Liver (tissue), 9 donors: ENCODE results near the gene PPP1R9A. TPM values are rescaled to one million over a fixed set of nuclear protein-coding genes. Genes with fewer than 3 reads are reported as not detected.

Source experiments
- DNase-seq: peaks from one replicate; pipeline ENCODE4 v3.0.0-alpha.2; 2017; ENCODE audit warnings: low spot score
- H3K27ac ChIP-seq, 2 donors: one replicate each; pipeline ENCODE4 v1.7.0; 2013; ENCODE audit warnings: inconsistent platforms in 2 of 2, low read length in 2 of 2, control low read depth in 1 of 2, low read depth in 1 of 2, mild to moderate bottlenecking in 1 of 2
- H3K27me3 ChIP-seq, 4 donors: one replicate each; pipeline versions ENCODE4 v1.6.1 to v1.7.0; 2013; ENCODE audit warnings: low read length in 3 of 4, inconsistent platforms in 1 of 4, mild to moderate bottlenecking in 1 of 4, moderate library complexity in 1 of 4; ENCODE audit not compliant: control insufficient read depth in 4 of 4, insufficient read depth in 4 of 4
- H3K36me3 ChIP-seq, 4 donors: one replicate each; pipeline versions ENCODE4 v1.6.1 to v1.7.0; 2013; ENCODE audit warnings: low read length in 3 of 4, mild to moderate bottlenecking in 3 of 4, low read depth in 1 of 4, moderate library complexity in 1 of 4; ENCODE audit not compliant: control insufficient read depth in 4 of 4, insufficient read depth in 3 of 4
- H3K4me1 ChIP-seq, 4 donors: one replicate each; pipeline versions ENCODE4 v1.6.1 to v1.7.0; 2013; ENCODE audit warnings: low read length in 3 of 4, mild to moderate bottlenecking in 3 of 4, moderate library complexity in 1 of 4; ENCODE audit not compliant: control insufficient read depth in 4 of 4, insufficient read depth in 4 of 4
- H3K4me3 ChIP-seq, 3 donors: one replicate each; pipeline versions ENCODE4 v1.6.1 to v1.7.0; 2013; ENCODE audit warnings: low read length in 3 of 3, control low read depth in 1 of 3, low read depth in 1 of 3, mild to moderate bottlenecking in 1 of 3
- H3K9ac ChIP-seq, 2 donors: one replicate each; pipeline ENCODE4 v1.7.0; 2013; ENCODE audit warnings: low read length in 2 of 2, mild to moderate bottlenecking in 2 of 2, moderate library complexity in 2 of 2, control low read depth in 1 of 2, low read depth in 1 of 2
- H3K9me3 ChIP-seq, 4 donors: one replicate each; pipeline versions ENCODE4 v1.6.1 to v1.7.0; 2013; ENCODE audit warnings: low read length in 3 of 4; ENCODE audit not compliant: control insufficient read depth in 4 of 4
- EGR1 ChIP-seq, 2 donors: IDR thresholded peaks; 2 replicates each; pipeline ENCODE4 v1.6.1; 2016 to 2018; ENCODE audit warnings: antibody characterized with exemption in 2 of 2, low read depth in 2 of 2
- FOXA1 ChIP-seq: IDR thresholded peaks from 2 replicates; pipeline ENCODE4 v1.6.1; 2016; ENCODE audit warnings: antibody characterized with exemption
- FOXA2 ChIP-seq: IDR thresholded peaks from 2 replicates; pipeline ENCODE4 v1.6.1; 2016; ENCODE audit warnings: antibody characterized with exemption
- GABPA ChIP-seq, 2 donors: IDR thresholded peaks in 1 of 2; conservative IDR thresholded peaks in 1 of 2; 2 replicates each; pipeline ENCODE4 v1.6.1; 2016; ENCODE audit warnings: antibody characterized with exemption in 2 of 2, mild to moderate bottlenecking in 1 of 2, moderate library complexity in 1 of 2
- HNF4A ChIP-seq, 2 donors: conservative IDR thresholded peaks; 2 replicates each; pipeline ENCODE4 v1.6.1; 2016; ENCODE audit warnings: antibody characterized with exemption in 2 of 2, mild to moderate bottlenecking in 2 of 2
- HNF4G ChIP-seq: IDR thresholded peaks from 2 replicates; pipeline ENCODE4 v1.6.1; 2016; ENCODE audit warnings: antibody characterized with exemption
- JUND ChIP-seq, 2 donors: IDR thresholded peaks; 2 replicates each; pipeline ENCODE4 v1.6.1; 2016; ENCODE audit warnings: antibody characterized with exemption in 2 of 2
- MAX ChIP-seq: IDR thresholded peaks from 2 replicates; pipeline ENCODE4 v1.6.1; 2016; ENCODE audit warnings: antibody characterized with exemption
- NR2F2 ChIP-seq: IDR thresholded peaks from 2 replicates; pipeline ENCODE4 v1.6.1; 2016; ENCODE audit warnings: antibody characterized with exemption
- RAD21 ChIP-seq, 2 donors: IDR thresholded peaks; 2 replicates each; pipeline ENCODE4 v1.6.1; 2016; ENCODE audit warnings: antibody characterized with exemption in 2 of 2, mild to moderate bottlenecking in 2 of 2
- SP1 ChIP-seq: IDR thresholded peaks from 2 replicates; pipeline ENCODE4 v1.6.1; 2018; ENCODE audit warnings: antibody characterized with exemption, mild to moderate bottlenecking
- YY1 ChIP-seq: IDR thresholded peaks from 2 replicates; pipeline ENCODE4 v1.6.1; 2016; ENCODE audit warnings: antibody characterized with exemption, mild to moderate bottlenecking
- WGBS: extraction: QIAGEN DNeasy Blood & Tissue Kit; methylation state at CpG from one replicate; pipeline ENCODE4 v1.1.7; 2013; 5-methylcytosine and 5-hydroxymethylcytosine counted together
- polyA plus RNA-seq, 2 donors: library from polyadenylated mRNA; stranded (reverse) in 1 of 2; unstranded in 1 of 2; fragments of 200-250 nt in 1 of 2; fragments of >200 nt in 1 of 2; fragmentation: Nextera tagmentation in 1 of 2; extraction: Ambion mirVana in 1 of 2; gene quantifications; one replicate each; pipeline versions ENCODE4 v1.2.1 to v1.2.3, GENCODE V29; 2013 to 2015
- total RNA-seq, 2 donors: library from RNA; depleted of rRNA; stranded (reverse); fragments of >200 nt; gene quantifications; one replicate each; pipeline ENCODE4 v1.2.3, GENCODE V29; 2014
- TF ChIP-seq, protein P1 (sequence below): IDR thresholded peaks from 2 replicates; pipeline ENCODE4 v1.6.1; 2016; ENCODE audit warnings: antibody characterized with exemption
- TF ChIP-seq, protein P2 (sequence below): fragments of 150-350 bp; IDR thresholded peaks from 2 replicates; pipeline ENCODE4 v1.5.1; 2017; ENCODE audit warnings: improper control_type of control experiment, low read depth, low read length; ENCODE audit not compliant: missing input control
- TF ChIP-seq, protein P3 (sequence below): IDR thresholded peaks from 2 replicates; pipeline ENCODE4 v1.6.1; 2016; ENCODE audit warnings: antibody characterized with exemption
- TF ChIP-seq, protein P4 (sequence below): IDR thresholded peaks from 2 replicates; pipeline ENCODE4 v1.6.1; 2016; ENCODE audit warnings: antibody characterized with exemption, mild to moderate bottlenecking
- donor health status: healthy.
- donor health status: healthy.
- donor health status: healthy.
- donor health status: healthy.
- donor health status: healthy.

PPP1R9A gene
- total and polyA plus RNA-seq, 4 donors, result 0.17 to 5.4 (median 2.7) TPM

GRCh38 chr7:95132500-95132899 lies 225.1 kb downstream of the PPP1R9A start:
- no peak for DNase-seq
- TF ChIP-seq SP1 (no peak), RAD21 (IDR thresholded peaks at IDR 0.05) (no peak), FOXA1 (no peak), MAX (no peak), HNF4A (conservative IDR thresholded peaks at IDR 0.05) (no peak), YY1 (no peak), FOXA2 (no peak), NR2F2 (no peak), HNF4G (no peak), EGR1 (IDR thresholded peaks at IDR 0.05; ENCODE audit: low read depth in 2 of 2) (no peak), JUND (IDR thresholded peaks at IDR 0.05) (no peak), GABPA (IDR thresholded peaks at IDR 0.05 in 1 of 2, conservative IDR thresholded peaks at IDR 0.05 in 1 of 2) (no peak)
- TF ChIP-seq, protein P1, sequence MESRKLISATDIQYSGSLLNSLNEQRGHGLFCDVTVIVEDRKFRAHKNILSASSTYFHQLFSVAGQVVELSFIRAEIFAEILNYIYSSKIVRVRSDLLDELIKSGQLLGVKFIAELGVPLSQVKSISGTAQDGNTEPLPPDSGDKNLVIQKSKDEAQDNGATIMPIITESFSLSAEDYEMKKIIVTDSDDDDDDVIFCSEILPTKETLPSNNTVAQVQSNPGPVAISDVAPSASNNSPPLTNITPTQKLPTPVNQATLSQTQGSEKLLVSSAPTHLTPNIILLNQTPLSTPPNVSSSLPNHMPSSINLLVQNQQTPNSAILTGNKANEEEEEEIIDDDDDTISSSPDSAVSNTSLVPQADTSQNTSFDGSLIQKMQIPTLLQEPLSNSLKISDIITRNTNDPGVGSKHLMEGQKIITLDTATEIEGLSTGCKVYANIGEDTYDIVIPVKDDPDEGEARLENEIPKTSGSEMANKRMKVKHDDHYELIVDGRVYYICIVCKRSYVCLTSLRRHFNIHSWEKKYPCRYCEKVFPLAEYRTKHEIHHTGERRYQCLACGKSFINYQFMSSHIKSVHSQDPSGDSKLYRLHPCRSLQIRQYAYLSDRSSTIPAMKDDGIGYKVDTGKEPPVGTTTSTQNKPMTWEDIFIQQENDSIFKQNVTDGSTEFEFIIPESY, result no peak
- TF ChIP-seq, protein P2, sequence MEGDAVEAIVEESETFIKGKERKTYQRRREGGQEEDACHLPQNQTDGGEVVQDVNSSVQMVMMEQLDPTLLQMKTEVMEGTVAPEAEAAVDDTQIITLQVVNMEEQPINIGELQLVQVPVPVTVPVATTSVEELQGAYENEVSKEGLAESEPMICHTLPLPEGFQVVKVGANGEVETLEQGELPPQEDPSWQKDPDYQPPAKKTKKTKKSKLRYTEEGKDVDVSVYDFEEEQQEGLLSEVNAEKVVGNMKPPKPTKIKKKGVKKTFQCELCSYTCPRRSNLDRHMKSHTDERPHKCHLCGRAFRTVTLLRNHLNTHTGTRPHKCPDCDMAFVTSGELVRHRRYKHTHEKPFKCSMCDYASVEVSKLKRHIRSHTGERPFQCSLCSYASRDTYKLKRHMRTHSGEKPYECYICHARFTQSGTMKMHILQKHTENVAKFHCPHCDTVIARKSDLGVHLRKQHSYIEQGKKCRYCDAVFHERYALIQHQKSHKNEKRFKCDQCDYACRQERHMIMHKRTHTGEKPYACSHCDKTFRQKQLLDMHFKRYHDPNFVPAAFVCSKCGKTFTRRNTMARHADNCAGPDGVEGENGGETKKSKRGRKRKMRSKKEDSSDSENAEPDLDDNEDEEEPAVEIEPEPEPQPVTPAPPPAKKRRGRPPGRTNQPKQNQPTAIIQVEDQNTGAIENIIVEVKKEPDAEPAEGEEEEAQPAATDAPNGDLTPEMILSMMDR, result no peak
- TF ChIP-seq, protein P3, sequence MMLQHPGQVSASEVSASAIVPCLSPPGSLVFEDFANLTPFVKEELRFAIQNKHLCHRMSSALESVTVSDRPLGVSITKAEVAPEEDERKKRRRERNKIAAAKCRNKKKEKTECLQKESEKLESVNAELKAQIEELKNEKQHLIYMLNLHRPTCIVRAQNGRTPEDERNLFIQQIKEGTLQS, result no peak
- TF ChIP-seq, protein P4, sequence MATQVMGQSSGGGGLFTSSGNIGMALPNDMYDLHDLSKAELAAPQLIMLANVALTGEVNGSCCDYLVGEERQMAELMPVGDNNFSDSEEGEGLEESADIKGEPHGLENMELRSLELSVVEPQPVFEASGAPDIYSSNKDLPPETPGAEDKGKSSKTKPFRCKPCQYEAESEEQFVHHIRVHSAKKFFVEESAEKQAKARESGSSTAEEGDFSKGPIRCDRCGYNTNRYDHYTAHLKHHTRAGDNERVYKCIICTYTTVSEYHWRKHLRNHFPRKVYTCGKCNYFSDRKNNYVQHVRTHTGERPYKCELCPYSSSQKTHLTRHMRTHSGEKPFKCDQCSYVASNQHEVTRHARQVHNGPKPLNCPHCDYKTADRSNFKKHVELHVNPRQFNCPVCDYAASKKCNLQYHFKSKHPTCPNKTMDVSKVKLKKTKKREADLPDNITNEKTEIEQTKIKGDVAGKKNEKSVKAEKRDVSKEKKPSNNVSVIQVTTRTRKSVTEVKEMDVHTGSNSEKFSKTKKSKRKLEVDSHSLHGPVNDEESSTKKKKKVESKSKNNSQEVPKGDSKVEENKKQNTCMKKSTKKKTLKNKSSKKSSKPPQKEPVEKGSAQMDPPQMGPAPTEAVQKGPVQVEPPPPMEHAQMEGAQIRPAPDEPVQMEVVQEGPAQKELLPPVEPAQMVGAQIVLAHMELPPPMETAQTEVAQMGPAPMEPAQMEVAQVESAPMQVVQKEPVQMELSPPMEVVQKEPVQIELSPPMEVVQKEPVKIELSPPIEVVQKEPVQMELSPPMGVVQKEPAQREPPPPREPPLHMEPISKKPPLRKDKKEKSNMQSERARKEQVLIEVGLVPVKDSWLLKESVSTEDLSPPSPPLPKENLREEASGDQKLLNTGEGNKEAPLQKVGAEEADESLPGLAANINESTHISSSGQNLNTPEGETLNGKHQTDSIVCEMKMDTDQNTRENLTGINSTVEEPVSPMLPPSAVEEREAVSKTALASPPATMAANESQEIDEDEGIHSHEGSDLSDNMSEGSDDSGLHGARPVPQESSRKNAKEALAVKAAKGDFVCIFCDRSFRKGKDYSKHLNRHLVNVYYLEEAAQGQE, result no peak
- 92% methylated on average over 11 of the region's 11 CpGs for WGBS
- H3K4me1 ChIP-seq, result no peaks in the 10 kb centered on the region
- no peak overlapping the region for H3K4me3 ChIP-seq
- H3K27ac ChIP-seq, result no peak overlapping the region
- no peaks in the 10 kb centered on the region for H3K36me3 ChIP-seq
- H3K9ac ChIP-seq, result no peak overlapping the region
- H3K27me3 ChIP-seq, result no peaks in the 10 kb centered on the region
- no peaks in the 10 kb centered on the region for H3K9me3 ChIP-seq

- 95% methylated on average over 1 of the region's 1 CpG for WGBS
- no peak overlapping the region for H3K9ac ChIP-seq
- H3K9me3 ChIP-seq, result no peaks in the 10 kb centered on the region
- no peak overlapping the region for H3K27ac ChIP-seq
- H3K36me3 ChIP-seq, result no peaks in the 10 kb centered on the region
- H3K27me3 ChIP-seq, result no peaks in the 10 kb centered on the region
- no peak overlapping the region for H3K4me3 ChIP-seq
- no peaks in the 10 kb centered on the region for H3K4me1 ChIP-seq
- DNase-seq, result no peak
- TF ChIP-seq EGR1 (IDR thresholded peaks at IDR 0.05; ENCODE audit: low read depth in 2 of 2) (no peak), SP1 (no peak), HNF4G (no peak), JUND (IDR thresholded peaks at IDR 0.05) (no peak), YY1 (no peak), NR2F2 (no peak), FOXA1 (no peak), GABPA (IDR thresholded peaks at IDR 0.05 in 1 of 2, conservative IDR thresholded peaks at IDR 0.05 in 1 of 2) (no peak)
- TF ChIP-seq, protein P3, result no peak
- TF ChIP-seq, protein P1, result no peak
- TF ChIP-seq, protein P4, result no peak
These were observed 232.5 kb downstream of the PPP1R9A start for GRCh38 chr7:95139922-95140321.
